GM12891 (cell line): ENCODE data around the gene OOSP4A.

Experiments
- POLR2AphosphoS5 ChIP-seq: IDR thresholded peaks from 2 replicates; pipeline ENCODE4 v1.6.1; 2011; ENCODE audit warnings: low read depth, low read length, control low read depth
- SPI1 ChIP-seq: IDR thresholded peaks from 2 replicates; pipeline ENCODE4 v1.6.1; 2011; ENCODE audit warnings: low read depth, low read length, control low read depth

GRCh38 chr11:59992425-59992824, 28.6 kb downstream of the OOSP4A start:
- TF ChIP-seq SPI1 (0 out of 2 replicates have a peak, but pooled peaks have one; percentile 3), POLR2AphosphoS5 (no peak)
